Endothelial cell of hepatic sinusoid (primary cell): ENCODE measurements around the gene DPEP2.

Experiments
- in situ Hi-C: cut with HindIII; loops from 2 replicates; pipeline ENCODE4 v1.10.0; 2017; ENCODE audit warnings: low sequenced_read_pairs

Gene DPEP2

DNA sequence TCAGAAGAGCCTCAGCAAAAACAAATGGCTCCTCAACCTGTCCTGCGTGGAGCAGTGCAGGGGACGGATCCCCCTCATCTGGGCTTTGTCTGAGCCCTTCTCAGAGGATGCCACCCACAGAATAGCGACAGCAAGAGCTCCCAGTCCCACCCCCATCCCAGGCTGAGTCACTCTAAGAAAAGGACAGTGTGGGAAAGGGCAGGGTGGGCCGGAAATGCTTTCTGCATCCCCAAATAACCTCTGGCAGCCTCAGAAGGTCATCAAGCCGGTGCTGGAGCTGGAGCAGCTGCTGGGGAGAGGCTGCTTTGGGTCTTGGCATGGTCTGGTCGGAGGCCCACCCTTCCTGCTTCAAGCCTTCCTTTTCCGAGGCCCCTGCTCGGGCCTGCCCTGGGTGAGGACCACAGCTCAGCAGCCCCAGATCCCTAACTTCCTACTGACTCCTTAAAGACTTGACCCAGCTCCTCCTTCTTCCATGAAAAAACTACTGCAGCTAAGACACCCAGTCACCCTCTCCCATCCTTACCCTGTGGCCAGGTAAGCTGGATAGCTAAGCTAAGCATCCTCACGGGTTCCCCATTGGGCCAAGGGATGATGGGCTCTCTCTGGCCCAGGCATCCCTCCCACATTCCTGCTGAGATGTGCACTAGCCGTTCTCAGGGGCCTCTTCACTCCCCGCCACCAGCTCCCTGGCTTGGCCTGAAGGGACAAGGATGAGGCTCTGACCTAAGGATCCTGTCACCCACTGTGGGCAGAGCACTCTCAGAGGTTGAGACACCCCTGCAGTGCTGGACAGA lies 39.6 kb downstream of the DPEP2 start:
- in situ Hi-C loops, result no loop called here

DNA sequence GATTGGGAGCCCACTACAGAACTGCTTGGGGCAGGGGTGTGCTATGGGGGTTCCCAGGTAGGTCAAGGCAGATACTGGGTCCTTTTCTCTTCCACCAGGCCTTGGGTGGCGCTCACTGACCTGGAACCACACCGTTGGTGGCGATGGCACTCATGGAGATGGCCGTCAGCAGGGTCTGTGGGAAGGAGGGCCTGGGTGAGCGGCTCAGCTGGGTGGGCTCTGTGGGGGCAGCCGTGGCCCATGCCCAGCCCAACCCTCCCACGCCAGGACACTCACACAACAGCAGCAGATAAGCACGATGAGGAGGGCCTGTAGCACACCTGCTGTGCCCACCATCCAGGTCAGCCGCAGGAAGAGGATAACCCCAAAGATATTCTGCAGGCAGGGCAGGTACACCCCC lies 41.7 kb downstream of the DPEP2 start:
- in situ Hi-C loops, result no loop called here

DNA sequence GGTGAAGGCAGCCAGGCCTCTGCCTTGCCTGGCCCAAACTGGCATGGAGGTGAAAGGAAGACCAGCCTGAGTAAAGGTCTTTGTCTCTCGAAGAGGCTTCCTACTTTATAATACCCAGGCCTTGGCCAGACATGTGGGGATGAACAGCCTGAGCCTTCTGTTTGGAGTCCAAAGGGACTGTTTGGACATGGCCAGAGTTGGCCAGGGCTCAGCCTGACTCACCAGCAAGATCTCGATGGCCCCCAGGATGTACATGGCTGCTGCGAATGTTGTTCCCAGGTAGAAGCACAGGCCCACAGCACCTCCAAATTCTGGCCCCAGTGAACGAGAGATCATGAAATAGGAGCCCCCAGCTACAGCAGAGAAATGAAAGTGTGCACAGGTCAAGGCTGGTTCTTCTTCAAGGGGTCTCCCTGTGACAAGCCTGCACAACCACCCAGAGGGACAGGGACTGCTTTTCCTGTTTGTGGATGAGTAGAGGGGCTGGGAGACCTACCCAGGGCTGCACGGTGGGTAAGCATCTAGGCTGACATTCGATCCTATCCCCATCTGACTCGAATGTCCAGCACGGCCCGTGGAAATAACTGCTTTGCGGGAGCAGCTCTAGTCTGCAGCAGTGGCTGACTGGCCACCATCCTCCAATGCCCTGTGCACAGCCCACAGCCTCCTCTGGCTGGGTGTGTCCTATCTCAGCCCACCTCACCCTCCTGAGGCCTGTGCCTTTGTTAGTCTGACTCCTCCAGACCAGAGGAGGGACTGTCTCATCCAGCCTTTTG lies 44.7 kb downstream of the DPEP2 start:
- in situ Hi-C loops, result no loop called here

DNA sequence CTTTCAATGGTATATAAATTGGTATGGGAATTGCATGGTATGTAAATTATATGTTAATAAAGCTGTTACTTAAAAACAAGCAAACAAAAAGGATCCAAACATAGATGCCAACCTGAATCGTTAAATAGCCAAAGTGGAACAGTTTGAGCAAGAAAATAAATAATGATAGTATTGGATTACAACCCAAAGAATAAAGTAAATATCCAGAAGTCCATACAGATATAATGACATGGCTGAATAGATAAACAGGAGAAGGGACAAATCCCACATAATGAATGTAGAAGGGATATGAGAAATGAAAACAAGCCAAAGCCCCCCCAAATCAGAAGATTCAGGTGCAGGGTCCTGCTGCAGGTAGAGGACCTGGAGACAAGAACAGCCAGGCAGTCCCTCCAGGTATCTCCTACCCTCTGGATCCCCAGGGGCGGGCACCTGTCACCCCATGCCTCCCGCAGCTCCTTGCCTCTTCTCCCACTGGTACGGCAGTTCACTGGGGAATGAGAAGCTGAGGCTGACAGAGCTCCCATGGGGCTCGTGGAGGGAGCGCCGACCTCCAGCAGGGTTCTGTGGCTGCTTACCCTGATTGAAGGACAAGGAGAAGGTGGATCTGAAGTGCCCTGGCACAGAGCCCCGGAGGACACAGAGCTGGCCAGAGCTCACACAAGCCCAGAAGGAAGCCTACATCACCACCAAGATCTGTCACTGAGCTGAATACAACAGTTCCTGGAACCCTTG lies 45.5 kb downstream of the DPEP2 start:
- in situ Hi-C loops, result no loop called here

DNA sequence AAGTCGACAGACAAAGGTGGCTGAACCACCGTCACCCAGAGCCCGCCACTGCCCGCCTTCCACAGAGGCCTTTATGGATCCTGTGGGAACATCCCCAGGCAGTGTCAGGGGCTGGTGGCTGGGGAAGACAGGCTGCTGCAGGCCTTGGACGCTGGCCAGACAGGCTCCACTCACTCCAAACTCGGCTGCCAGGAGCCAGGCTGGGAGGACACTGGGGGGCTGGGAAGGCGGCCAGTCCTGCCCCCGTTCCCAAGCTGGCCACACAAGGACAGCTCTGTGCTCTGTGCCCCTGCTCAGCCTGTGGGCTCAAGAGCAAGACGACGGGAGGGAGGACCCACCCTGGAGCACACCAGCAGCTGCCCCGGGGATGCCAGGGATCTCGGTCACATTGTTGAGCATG lies 47.8 kb downstream of the DPEP2 start:
- in situ Hi-C loops, result no loop called here

DNA sequence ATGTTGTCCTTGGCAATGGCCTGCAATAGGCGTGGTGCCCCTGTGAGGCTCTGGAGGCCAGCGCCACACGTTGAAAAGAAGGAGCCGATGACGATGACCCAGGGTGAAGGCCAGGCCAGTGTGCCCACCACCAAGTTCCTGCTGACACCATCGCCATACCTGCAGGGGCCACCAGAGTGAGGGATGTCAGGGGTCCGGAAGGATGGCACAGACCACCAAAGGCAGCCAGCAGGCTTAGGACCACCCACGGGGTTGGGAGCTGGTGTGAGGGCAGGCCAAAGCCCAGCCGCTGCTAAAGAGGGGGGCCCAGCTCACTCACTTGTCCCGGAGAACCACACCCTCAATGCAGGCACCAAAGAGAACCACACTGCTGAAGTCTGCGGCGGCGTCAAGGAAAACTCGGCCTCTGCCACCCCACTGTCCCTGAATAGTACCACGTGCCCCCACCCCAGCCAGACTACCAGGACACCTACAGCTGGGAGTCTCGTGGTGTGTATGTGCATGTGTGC lies 48.9 kb downstream of the DPEP2 start:
- in situ Hi-C loops, result no loop called here

DNA sequence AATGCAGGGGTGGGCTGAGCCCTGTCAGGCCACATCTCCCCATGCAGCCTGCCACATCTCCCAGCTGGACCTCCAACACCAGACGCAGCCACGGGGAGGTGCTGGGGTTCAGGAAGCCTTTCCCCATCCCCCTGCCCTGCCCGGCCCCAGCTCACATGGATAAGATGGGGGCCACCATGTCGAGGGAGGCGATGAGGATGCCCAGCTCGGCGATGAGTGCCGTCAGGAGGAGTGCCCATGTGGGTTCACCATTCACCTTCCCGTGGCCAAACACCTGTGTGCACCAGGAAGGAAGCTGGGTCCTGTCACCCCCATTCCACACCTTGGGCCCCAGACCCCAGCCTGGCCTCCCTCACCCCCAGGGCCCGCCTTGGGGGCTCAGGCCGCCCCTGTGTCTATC lies 49.6 kb downstream of the DPEP2 start:
- in situ Hi-C loops, result no loop called here

DNA sequence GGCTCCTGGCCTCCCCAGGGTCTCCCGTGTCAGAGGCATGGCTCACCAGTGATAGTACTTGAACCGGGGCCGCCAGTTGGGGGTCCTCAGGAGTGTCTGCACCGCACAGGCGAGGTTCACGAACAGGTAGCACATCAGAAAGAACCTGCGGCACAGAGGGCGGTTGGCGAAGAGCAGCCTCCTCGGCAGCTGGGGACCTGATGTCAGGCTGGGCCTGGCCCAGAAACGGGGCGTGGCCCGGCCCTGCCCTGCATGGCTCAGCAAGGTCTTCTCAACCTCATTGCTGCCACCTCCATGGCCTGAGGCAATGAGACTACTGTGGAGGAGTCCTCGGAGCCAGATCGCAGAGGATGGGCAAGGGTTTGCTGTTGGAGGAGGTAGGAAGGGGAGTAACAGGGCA lies 51.3 kb downstream of the DPEP2 start:
- in situ Hi-C loops, result no loop called here

DNA sequence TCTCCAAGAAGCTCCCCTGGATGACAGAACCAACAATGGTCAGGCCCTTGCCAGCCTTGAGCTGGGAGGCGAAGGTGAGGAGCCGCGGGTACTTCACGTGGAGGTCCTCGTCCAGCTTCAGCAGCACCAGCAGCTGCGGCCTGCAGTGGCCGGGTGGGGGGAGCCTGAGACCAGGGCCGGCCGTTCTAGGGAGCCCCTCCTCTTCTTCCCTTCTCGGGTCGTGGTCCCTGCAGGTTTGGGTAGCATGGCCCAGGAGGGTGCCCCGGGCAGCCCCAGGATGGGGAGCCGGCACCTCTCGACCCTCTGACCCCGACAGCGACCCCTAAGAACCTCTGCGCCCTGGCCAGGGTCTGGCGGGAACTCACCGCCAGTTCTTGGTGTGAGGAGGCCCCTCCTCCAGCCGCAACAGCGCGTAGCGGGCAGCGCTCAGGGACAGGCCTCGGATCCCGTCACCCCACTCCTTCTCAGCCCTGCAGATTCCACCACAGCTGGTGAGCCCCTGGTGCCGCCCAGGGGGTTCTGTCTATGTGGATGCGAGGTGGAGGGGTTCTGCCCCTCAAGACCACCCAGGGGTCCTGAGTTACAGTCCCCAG lies 52.2 kb downstream of the DPEP2 start:
- in situ Hi-C loops, result no loop called here

DNA sequence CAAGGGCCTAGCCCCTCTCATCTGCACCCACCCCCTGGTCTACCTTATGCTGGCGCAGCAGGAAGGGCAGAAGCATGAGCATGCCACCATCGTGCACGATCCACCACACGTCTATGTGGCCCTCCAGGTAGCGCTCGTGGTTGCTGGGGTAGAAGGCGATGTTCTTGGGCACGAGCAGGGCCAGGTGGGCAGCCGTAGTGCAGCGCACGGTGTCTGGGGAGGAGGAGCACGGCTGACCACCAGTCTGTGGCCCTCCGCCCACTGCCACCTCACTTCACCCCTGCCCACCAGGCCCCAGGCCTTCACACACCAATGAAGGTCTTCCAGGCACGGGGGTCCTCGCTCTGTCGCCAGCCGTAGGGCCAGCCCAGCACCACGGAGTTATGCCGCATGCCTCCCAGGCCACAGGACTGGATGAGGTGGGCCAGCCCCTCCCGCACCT lies 53.1 kb downstream of the DPEP2 start:
- in situ Hi-C loops, result no loop called here

DNA sequence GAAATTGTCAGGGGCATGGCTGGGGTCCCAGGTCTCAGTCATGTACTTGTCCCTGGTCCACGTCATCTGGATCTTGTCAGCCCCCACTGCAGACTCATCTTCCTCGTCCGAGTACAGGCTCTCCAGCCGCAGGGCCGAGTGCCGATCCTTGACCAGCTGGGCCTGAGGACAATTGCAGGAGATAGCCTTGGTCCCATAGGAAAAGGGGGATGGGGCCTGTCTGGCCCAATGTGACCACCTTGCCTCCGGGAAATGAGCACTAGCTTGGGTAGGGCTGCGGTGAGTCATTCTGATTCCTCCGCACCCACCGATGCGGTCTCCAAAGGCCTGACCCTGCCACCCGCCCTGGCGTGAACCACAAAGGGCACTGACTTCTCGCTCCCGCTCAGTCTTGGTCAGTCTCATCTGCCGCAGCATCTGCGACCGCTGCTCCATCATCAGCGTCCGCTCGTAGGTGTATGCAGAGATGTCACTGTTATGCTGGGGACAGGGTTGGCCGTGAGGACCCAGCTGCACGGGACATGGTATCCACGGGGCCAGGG lies 53.8 kb downstream of the DPEP2 start:
- in situ Hi-C loops, result no loop called here

DNA sequence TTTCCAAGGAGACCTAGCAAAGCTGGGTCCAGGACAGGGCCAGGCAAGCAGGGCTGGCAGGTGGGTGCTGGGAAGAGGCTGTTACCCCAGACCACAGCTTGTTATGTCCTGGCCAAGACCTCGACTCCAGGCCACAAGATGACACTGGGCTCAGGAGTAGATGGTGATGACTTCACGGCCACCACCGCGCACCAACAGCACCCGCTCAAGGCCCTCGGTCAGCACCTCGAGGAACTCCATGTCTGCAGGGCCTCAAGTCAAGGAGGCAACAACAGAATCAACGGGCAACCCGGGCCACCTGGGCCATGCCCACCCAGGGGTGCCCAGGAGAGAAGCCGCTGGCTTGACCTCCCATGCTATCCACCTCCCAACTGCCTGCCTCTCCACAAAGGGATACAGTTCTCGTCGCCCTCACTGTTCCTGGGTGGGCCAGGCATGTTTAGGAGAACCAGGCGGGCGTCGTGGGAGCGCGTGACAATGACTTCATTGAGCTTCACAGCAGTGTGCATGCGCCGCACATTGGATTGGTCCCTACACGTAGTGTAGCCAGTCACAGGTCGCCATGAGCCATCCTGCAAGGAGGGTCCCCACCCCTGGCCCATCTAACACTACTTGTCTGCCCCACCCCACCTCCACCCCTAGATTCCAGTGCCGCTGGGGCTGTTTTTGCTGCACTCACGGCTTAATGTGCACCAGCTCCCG lies 54.4 kb downstream of the DPEP2 start:
- in situ Hi-C loops, result no loop called here

DNA sequence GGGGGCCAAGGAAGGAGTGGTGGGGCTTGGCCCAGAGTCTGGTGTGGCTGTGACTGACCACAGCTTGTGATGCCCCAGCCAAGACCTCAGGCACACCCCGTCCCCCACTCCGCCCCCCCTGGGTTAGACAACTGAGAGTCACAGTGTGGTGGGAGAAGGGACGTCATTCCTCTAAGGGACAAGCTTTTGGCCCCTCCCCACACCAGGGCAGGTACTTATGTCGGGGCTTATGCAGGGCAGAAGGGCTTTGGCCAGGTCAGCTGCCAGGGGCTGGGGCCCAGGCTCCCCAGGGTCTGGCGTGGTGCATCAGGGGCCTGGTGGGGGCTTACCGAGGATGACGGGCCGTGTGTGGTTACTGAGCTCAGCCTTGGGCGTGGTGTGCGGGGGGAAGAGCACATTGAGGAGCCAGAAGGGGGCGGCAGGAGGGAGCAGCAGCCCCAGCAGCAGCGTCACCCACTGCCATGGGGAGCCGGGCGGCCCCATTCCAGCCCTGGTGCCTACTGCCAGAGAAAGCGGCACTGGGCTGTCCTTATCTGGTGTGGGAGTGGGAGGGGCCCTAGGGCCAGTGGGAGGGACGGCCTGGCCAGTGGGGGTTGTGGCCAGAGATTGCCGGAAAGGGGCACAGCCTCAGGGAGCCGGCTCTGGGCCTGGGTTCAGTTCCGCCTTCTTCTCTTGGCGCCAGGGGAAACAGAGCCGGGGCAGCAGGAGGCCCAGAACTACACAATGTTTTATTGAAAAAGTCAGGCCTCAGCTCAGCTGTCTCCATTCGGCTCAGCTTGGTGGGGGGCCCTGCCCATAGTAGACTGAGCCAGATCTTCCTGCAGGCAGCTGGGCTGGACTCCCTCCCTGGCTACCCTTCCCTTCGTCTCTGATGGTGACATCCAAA lies 55.4 kb downstream of the DPEP2 start, which contains the start of gene LCAT:
TSS of gene LCAT (minus strand) at position 502 of the 886 bp plus-strand sequence. CDS start at position 483, 19 bp downstream.
- in situ Hi-C loops, result no loop called here

DNA sequence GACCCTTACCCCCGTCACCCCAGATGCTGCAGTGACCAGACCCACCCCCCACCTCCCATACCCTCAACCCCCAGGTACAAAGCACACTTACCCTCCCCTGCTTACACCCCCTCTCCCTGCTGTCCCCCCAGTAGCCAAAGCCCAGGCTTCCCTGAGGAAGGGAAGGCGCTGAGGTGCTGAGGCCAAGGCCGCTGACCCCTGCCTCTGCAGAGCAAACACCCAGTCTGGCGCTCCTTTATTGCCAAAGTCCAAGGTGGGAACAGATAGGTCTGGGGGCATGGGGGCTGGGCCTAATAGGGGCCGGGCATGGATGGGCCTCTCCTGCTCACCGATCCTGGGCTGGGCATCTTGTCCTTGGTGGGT lies 56.0 kb downstream of the DPEP2 start:
- in situ Hi-C loops, result no loop called here

DNA sequence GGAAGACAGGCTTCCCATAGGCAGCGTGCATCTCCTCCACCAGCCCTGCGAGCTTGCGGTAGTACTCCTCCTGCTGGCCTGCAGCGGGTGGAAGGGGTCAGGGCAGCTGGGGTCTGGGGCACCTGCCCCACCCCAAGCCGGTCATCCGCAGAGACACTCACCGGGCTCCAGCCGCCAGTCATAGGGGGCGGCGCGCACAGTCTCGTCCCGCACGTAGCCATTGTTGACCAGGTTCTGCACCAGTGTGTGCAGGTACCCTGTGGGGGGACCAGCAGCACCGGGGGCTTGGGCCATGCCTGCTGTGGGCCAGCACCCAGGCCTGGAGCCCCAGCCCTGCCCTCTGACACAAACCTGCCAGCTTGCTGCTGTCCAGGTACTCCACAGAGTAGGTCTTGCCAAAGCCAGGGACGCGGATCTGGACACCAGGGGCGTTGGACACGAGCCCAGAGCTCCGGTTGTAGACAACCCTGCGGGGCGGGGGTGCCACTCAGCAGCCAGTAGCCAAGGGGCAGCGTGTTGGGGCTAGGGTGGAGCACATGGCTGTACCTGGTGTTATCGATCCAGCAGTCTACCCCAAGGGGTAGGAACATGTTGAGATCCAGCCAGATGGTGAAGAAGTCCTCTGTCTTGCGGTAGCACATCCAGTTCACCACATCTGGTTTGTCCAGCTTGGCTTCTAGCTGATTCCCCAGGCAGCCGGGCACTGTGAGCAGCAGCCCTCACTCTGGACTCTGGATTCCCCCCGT lies 56.6 kb downstream of the DPEP2 start:
- in situ Hi-C loops, result no loop called here

DNA sequence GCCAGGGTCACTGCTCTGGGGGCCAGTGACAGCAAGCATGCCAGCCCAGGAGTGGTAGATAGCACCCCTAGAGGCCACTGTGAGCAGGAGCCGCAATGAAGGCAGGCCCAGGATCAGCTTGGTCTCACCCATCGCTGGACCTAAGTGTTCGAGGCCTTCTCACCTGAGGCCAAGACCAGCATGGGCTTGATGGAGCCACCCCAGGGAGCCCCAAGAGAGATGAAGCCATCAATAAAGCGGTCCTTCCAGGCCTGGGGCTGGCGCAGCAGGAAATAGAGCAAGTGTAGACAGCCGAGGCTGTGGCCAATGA lies 57.1 kb downstream of the DPEP2 start:
- in situ Hi-C loops, result no loop called here

DNA sequence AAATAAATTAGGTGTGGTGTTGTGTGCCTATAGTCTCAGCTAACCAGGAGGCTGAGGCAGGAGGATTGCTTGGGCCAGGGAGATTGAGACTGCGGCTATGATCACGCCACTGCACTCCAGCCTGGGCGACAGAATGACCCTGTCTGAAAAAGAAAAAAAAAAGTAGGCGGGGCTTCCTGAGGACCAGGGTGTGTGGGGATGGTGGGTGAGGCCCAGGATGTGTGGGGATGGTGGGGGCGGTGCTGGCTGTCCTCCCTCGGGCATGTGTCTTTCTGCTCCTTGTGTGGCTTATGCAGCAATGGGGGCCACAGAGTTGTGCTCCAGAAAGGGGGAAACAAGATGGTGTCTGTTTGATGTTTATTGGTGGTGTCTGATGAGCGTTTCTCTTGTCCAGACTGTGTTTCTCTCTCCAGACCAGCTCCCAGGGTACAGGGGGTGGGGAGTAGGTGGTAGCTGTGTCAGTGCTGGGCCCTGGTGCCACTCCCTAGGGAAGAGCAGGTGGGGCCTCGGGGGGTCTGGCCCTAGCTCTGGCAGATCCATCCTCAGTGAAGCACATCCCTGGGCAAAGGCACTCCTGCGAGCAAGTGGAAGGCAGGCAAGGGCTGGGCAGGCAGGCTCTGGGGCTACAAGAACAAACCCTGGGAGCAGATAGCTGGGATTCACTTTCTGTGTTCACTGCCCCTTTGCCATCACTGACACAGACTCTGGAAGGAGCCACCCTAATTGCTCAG lies 57.6 kb downstream of the DPEP2 start:
- in situ Hi-C loops, result no loop called here
